HG03039 (cell line): Measurements from ENCODE around the gene LPO.

Source experiments
- ATAC-seq: cut with Tn5 transposase; IDR thresholded peaks from one replicate; pipeline ENCODE4 v1.9.1; 2021; ENCODE audit warnings: mild to moderate bottlenecking, moderate library complexity; ENCODE audit not compliant: unreplicated experiment

LPO gene

DNA sequence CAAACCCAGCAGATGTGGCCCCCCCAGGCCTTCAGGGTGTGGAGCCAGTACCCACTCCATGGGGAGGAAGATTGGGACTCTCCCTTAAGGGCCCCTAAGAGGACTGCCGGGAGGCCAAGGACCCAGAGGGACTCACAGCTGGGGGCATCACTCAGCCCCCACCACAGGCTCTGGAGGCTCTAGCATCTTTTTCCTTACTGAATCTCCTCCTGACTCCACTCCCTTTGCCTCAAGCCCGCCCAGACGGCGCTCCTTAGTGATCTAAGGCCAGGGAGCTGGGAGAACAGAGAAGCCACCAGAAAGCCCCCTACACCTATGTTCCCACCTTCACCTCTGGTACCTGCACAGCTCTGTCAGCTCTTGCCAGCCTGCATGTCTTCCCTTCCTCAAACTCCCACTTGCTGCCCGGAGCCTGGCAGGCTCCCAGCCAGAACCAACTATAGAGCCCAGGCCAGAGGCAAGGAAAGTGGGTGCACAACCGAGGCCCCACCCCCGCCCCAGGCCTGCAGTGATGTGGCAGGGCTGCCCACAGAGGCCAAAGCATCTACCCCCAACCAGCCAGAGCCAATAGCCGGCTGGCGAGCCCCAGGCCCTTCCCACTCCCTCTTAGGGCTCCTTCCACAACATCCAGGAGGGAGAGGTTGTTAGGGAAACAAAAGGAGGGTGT, 64.7 kb downstream of the LPO start:
- no peak for ATAC-seq

DNA sequence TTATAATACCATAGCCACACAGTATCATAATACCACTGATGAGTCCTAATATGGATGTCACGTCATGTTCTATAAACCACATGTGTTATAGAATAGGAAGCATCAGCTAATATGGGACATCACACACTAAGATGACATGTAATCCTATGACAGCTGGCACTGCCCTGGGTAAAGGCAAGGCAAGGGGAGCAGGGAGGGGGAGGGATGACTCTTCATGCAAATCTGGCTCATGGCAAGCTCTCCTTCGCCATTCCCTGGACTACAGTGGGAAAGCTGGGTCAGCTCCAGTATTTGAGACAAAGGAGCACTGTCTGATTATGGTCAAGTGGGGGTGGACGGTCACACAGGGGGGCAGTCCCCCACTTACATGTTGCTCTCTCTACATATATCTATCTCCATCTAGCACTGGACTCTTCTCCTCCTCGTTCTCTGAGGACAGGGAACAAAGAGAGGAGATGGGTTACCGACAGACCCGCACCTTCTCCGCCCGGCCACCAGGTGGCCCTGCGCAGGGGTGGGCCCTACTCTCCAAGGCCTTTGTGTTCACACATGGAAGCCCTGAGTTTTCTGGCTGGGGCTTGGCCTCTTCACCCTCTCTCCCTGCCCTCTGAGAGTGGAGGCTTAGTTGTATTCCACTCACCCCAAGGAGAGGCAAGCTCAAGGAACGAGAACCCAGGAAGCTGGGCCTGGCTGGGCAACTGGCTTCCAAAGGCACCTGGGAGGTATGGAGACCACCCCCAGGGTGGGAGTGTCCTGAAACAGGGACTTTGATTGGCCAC, 65.8 kb downstream of the LPO start:
- no peak for ATAC-seq

DNA sequence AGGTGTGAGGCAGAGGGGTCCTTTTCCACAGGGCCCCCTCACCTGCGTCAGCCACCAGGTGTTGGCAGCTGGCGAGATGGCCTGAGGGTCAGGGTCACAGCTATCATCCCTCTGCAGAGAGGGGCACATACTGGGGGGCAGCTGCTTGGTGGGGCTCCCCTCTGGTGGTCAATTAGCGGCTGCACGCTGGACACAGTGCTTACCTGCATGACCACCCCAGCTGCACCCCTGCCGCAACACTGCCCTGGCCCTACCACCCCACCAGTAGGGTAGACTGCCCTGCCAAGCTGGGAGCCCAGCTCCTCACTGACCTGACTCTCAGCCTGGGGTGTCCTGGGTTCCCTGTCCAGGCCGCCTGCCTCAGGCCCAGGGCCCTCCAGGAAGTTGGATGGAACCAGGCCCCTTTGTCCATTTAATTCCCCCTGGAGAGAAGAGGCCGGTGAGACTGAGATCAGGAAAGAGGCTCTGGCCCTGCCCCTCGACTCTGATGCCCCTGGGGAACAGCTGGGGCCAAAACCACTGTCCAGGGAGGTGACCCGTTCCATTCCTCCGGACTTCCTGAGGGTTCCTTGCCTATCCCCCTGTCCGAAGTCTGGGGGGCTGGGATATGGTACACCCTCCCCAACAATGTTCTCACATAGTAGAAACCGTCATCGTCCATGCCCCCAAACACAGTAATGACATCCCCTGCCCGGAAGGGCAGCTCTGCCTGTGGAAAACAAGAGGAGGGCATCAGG, 66.5 kb downstream of the LPO start:
- no peak for ATAC-seq

DNA sequence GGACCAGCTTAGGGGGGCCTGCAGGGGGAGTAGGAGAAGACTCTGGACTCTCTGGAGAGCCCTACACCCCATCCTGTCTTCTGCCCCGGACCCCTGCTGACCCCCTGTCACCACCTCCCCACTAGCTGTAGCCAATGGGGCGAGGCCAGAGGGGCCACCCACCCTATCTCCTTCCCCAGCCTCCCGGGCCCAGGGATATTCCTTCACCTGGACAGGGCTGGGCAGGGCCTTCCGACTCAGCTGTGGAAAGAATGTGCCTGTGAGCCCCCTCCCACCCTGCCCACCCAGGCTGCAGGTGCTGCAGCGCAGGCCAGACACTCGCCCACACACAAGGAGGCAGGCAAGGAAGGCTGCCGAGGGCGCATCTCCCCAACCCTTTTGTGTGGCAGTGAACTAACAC, 67.2 kb downstream of the LPO start:
- no peak for ATAC-seq

DNA sequence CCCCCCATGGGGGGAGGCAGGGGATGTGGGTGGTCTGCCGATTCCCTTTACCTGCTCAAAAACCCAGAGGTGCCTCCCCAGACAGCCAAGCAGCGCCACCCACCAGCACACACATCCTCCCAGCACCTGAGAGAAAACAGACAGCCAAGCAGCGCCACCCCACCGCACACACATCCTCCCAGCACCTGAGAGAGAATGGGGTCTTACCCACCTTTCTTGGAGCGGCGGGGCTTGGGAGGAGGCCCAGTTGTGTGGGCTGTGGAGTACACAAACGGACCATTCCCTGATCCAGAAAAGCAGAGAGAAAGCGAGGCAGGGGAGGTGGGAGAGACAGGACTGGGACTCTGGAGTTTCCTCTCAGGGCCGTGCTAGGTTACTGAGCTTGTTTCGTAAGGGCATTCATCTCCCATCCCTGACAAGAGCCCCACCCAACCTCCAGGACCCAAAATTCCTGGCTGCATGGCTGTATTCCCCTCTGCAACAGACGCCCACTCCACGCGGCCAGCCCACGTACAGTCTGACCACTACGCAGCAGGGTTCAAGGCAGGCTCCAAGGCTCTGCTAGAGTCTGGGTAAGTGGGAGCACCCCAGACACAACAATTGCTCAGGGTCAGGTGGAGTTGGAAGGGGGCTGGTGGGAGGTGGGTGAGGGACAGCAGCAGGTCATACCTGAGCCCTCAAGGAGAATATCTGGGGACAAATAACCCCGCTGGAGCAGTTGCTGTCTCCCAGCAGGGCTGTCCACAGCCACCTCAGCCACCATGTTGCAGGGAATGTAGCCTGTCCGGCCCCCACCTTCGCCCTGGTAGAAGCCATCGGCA, 68.0 kb downstream of the LPO start:
- ATAC-seq = no peak

DNA sequence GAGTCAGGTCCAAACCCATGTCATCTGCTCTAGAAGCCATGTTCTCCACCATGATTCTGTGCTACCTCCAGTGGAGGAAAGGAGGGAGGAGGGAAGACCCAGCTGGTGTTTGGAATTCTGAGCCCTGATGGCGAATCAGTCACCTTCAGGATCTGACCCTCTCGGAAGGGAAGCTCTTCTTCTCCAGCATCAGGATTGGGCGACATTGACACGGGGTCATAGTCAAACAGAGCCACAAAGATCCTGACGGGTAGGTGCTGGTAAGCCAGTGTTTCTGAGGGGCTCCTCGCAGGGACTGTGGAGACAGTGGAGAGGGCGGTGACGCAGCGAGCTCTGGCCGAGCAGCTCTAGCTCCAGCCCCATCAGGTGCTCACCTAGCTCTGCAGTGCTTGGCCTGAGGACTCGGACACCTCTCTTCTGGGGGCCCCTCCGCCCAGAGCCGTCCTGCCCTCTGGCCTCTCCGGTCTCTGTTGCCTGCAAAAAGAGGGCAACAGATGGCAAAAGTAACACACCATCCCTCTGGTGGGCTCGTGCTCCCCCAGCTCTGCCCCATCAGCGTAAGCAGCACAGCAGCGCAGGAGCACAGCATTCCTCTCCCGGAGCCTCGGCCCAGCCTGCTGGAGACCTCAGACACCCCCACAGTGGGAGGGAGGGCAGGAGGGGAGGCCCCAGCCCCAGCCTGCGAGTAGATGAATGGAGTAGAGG, 69.2 kb downstream of the LPO start:
- no peak for ATAC-seq

DNA sequence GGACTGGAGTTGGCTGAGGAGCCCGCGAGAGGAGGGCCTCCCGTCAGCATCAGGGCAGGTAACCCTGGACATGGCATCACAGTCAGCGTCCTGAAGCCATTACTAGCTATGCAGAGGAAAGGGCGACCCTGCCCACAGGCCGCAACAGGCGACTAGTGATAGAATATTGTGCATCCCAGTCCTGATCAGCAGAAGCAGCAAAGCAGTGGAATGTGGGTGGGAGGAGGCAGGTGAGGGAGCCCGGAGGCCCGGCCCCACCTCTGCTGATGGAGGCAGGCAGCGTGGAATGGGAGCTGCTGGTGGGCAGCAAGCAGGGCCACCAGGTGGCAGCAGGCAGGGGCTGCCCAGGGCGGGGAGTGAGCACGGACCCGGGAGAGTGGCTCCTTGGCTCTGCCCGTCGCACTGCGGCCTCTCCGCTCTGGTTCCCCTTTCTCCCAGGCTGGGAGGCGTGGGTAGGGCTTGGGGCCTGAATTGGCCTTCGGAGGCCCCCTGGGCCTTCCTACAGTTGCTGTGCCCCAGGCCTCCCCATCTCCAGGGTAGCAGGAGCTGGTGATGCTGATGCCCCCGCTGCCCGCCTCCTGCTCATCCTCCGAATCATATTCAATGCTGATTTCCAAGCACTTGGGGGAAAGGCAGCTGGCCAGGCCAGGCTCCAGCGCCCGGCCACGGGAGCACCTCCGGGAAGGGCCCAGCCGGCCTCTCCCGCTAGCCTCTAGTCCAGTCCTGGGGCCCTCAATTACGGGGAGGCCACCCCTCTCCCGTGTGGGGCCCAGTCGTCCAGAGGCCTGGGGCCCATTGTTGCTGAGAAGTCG, 70.0 kb downstream of the LPO start:
- ATAC-seq = no peak

DNA sequence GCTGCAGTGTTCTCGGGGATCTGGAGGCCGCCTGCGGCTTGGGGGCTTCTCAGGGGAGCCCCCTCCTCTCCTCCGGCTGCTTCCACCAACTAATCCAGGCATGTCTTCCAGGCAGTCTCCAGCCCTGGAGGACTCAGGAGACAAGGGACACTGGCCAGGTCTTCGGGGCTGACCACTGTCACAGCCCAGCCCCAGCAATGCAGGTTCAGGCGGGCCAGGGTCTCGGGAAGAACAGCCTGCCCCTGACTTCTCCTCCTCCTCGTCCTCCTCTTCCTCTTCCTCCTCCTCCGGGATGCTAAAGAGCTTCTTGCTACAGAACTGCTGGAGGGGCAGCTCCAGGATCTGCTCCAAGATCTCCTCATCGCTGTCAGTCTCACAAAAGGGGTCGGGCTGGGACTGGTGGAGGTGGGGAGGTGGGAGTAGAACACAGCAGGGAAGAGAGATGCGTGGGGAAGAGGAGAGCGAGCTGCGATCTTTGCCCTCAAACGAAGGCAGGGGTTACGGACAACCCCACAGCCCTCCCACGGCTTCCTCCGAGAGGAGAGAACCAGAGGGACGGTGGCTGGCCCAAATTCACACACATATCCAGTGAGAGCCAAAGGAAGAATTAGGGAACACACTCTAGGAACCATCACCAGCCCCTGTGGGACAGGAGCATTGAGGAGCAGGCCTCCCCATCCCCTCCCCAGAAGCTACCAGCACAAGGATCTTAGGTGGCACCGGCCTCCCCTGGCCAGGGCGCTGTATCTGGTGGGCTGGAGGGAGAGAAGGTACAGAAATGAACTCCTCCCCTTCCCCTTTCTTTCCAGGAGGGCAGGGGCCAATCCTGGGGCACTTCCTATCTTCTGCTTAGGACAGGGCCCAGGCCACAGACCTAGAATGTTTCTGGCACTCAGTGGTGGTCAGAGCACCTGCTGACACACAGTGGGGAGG, 70.9 kb downstream of the LPO start:
- no peak for ATAC-seq

DNA sequence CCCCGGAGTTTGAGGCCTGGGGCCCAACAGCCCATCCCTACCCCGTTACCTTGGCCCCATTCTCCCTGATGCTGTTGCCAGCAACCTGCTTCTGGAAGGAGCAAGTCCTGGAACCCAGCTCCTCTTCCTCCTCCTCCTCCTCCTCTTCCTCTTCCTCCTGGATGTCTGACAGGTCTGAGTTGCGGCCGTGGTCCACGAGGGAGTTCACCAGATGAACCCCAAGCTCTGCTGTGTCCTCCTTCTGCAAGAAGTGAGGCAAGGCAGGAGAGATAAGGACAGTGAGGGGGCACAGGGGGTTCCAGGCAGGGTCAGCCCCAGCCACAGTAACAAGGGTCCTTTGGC, 71.5 kb downstream of the LPO start:
- ATAC-seq = no peak

DNA sequence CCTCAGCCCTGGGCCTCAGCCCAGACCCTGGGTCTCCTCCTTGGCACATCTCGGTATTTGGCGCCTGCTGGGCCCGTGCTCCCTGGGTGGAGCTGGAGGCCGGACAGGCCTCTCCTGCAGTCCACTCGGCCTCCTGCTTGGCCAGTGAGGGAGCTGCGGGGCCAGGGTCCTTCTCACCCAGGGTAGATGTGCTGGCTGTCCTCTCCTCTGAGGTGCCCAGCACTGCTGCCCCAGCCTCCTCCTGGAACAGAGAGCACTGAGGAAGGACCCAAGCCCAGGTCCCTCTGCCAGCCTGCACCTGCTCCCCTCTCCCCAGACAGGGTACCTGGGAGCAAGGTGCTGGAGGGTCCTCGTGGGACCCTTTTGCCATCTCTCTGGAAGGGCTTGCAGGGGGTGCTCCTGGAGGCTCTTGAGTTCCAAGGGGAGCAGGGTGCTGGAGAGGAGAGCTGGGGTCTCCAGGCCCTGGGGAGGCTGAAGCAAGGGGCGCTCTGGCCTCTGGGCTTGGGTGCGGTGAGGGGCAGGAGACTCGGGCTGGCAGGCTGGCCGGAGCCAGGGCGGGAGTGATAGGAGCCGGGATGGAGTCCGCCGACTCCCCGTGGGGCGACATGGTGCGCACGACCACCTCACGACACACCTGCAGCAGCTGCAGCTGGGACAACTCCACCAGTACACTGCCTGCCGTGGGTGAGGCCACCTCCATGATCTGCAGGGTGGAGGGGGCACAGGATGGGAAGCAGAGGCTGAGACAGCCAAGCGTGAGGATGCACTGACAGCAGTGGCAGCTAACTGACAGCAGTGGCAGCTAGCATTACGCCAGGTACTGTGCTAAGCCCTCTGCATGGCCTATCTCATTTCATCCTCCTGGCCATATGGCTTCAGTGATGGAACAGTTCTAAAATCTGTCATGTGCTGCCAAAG, 72.4 kb downstream of the LPO start:
- no peak for ATAC-seq

DNA sequence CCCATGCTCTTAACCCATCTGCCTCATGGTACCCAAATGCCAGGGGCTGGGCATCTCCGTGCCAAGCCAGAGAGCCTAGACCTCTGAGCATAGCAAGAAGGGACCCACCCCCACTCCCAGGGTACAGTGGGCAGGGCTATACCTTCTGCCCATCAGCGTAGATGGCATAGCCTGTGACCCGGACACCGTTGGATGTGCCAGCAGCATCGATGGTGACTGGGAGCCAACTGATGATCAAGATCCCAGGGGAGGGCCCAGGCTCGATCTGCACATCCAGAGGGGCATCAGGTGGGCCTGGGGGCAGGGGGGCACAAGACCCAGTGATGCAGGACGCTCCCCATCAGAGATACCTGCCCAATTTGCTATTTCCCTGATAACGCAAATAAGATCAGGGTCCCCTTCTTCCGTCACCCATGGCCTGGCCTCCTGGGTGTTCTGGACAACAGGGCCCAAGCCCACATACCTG, 73.1 kb downstream of the LPO start:
- no peak for ATAC-seq

DNA sequence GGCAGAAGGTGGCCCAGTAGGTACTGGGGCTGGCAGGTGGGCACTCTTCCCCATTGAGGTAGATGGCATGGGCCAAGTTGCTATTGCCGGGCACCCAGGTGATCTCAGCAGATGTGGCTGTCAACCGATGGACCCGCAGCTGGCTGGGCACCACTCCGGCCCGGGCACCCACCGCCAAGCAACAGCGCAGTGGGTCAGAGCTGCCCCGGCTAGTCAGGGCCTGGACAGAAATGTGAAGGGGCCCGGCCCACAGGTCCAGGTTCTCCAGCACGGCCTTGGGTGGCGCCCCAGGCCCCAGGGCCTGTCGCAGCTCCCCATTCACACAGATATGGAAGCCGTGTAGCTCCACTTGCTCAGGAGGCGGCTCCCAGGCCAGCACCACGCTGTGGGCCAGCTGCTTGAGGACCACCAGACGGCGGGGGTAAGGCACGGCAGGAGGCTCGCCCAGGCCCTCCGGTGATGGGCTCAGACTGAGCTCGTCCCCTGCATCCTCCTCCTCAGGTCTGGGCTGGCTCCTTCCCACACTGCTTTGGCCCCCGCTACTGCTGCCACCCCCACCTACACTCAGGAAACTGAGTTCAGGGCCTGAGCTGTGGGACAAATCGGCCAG, 73.7 kb downstream of the LPO start:
- ATAC-seq = no peak

DNA sequence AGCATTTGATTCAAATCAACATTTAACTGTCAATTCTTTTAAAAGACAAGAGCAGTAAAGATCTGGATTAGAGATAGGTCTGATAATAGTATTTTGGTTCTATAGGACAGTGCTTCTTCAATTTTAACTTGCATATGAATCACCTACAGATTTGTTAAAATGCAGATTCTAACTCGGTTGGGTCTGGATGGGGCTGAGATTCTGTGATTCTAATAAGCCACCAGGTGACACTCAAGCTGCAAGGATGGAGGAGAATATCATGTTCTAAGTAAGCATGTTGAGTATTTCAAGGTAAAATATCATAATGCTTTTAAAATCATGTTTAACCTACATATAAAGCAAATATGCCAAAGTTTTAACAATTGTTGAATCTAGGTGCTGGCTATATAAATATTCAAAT, 74.4 kb downstream of the LPO start:
- no peak for ATAC-seq

DNA sequence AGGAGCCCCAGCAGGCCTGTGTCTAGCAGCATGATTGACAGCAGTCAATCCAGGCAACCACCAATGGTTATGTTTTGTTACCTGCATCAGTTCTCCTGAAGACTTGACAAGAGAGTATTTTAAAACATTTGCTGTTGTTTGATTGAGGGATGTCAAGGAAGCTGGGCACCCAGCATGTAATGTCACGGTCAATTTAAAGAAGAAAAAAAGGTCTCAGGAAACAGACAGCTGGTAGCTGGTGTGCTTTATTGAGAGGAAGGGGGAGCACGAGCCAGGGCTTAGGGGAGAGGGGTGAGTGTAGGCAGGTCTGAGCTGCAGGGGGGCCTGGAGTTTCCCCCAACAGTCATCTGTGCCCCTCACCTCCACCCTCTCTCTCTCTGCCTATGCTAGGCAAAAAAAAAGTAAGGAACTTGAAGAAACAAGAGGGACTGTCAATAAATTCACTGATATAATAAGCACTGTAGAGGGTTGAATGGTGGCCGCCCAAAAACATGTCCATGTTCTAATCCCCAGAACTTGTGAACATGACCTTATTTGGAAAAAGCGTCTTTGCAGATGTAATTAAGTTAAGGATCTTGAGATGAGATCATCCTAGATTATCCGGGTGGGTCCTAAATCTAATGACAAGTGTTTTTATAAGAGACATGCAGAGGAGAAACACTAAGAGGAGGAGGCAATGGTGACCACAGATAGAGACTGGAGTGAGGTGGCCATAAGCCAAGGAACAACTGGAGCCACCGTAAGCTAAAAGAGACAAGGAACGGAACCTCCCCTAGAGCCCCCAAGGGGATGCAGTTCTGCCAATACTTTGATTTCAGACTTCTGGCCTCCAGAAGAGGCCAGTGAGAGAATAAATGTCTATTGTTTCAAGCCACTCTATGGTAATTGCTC, 75.7 kb downstream of the LPO start:
- no peak for ATAC-seq

DNA sequence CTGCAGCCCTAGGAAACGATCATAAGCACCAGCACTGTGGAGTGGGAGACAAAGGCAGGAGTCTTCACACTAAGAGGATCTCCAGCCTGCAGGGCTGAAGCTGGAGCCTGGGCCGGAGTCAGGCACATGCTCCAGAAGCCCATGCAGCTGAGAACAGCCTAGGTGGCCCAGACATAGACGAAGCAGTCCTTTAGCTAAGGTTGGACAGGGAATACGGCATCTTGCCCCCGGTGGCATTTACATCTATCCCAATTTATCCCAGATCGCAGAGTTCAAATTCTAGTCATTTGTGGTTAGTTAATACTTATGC, 76.3 kb downstream of the LPO start:
- ATAC-seq = no peak

DNA sequence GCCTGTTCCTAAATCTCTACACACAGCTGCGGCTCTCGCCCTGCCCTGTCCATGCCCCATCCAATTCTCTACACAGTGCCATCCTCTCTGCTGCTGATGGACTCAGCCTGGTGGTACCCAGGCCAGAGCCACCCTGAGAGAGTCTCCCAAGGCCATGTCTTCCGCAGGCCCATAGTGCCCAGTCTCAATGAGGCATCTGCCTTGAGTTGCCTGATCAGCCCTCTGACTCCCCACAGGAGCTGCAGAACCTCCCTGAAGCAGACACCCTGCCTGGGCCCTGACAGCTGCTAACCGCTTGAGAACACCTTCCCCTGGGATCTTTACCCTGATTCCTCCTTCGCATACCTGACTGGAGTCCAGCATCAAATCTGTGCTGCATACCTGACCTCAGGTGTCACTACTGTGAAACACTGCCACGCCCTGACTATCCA, 76.9 kb downstream of the LPO start:
- no peak for ATAC-seq
